ENCODE data around the gene PRKCH. TPM values are rescaled to one million over a fixed set of nuclear protein-coding genes. Genes with fewer than 3 reads are reported as not detected.

The PRKCH gene
- total RNA-seq, 2 donors from 2014 or later, result 18.2 to 82.4 TPM

DNA sequence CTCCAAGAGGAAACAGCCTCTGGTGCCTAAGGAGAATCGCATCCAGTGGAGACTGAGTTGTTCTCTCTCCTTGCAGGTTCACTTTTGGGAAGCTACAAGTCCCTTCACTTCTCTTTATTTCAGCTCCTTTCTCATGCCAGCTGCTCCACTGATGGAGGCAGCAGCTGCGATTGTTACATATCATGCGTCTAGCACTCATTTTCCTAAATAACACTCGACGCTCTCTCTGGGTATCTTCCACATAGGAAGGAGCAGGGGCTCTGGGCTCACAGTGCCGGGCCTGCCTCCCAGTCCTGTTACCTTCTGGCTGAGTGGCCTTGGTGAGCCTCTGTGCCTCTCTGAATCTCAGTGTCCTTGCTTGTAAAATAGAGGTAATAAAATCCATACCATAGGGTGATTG, 211.4 kb downstream of the PRKCH start:
- Histone ChIP-seq H3K4me3 (no peak overlapping the region), H3K27me3 (no peaks in the 10 kb centered on the region), H3K9me3 (no peaks in the 10 kb centered on the region), H3K36me3 (replicated peaks in 1 of 2; ENCODE audit: insufficient read depth in 1 of 2, low read depth in 2 of 2) (no peaks in the 10 kb centered on the region), H3K27ac (peak overlapping the region; percentile 2 to 84 (median 64)), H3K4me1 (peaks cover 85% of the 10 kb centered on the region)
- ATAC-seq (no peak), DNase-seq (no peak)
- WGBS, 2 donors, result 38 to 46% methylated on average over 6 of the region's 6 CpGs
- intact Hi-C loops (cut with DNase I), result loop anchor here (10.0 kb wide), 1 partner anchor 48 kb away; no protein-coding TSS in a partner anchor
- TF ChIP-seq, protein P1, sequence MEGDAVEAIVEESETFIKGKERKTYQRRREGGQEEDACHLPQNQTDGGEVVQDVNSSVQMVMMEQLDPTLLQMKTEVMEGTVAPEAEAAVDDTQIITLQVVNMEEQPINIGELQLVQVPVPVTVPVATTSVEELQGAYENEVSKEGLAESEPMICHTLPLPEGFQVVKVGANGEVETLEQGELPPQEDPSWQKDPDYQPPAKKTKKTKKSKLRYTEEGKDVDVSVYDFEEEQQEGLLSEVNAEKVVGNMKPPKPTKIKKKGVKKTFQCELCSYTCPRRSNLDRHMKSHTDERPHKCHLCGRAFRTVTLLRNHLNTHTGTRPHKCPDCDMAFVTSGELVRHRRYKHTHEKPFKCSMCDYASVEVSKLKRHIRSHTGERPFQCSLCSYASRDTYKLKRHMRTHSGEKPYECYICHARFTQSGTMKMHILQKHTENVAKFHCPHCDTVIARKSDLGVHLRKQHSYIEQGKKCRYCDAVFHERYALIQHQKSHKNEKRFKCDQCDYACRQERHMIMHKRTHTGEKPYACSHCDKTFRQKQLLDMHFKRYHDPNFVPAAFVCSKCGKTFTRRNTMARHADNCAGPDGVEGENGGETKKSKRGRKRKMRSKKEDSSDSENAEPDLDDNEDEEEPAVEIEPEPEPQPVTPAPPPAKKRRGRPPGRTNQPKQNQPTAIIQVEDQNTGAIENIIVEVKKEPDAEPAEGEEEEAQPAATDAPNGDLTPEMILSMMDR (IDR thresholded peaks at IDR 0.05), result no peak
- TF ChIP-seq POLR2A (IDR thresholded peaks at IDR 0.05), result no peak

DNA sequence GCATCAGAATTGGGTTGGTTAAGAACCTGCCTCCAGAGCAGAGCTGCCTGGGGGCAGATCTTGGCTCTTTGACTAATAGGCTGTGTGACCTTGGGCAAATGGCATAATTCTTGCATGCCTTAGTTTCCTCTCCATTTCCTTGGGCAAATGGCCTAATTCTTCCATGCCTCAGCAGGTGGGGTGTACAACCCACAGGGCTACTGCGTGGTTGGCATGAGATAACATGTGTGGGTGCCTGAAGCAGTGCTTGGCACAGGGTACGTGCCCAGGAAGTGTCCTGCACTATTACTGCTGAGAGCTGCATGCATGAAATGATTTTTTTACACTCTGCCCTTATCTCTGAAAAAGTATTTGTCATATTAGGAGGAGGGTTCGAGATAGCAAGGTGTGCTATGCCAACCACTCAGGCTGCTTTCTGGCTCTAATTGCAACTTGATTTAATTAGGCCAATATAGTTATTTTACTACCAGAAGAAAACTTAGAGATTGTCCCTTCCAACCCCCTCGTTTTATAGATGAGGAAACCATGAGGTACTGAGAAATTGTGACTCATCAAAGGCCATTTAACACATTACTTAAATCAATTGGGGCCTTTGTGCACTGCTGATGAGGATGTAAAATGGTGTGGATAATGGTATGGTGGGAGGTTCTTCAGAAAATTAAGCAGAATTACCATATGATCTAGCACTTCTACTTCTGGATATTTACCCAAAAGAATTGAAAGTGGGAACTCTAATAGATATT, 212.3 kb downstream of the PRKCH start:
- Histone ChIP-seq H3K27ac (peak overlapping the region; percentile 3 to 84 (median 50)), H3K36me3 (replicated peaks in 1 of 2; ENCODE audit: insufficient read depth in 1 of 2, low read depth in 2 of 2) (no peaks in the 10 kb centered on the region), H3K4me3 (no peak overlapping the region), H3K4me1 (peaks cover 85% of the 10 kb centered on the region), H3K27me3 (no peaks in the 10 kb centered on the region), H3K9me3 (no peaks in the 10 kb centered on the region)
- WGBS, 2 donors, result 18 to 30% methylated on average over 4 of the region's 4 CpGs
- intact Hi-C loops (cut with DNase I), result loop anchor here (10.0 kb wide), 1 partner anchor 49 kb away; no protein-coding TSS in a partner anchor
- no peak for TF ChIP-seq POLR2A (IDR thresholded peaks at IDR 0.05)
- TF ChIP-seq, protein P1 (IDR thresholded peaks at IDR 0.05), result no peak
- ATAC-seq (peak; percentile 12), DNase-seq (peak in 2 of 4 donors; percentile 43 to 49)

DNA sequence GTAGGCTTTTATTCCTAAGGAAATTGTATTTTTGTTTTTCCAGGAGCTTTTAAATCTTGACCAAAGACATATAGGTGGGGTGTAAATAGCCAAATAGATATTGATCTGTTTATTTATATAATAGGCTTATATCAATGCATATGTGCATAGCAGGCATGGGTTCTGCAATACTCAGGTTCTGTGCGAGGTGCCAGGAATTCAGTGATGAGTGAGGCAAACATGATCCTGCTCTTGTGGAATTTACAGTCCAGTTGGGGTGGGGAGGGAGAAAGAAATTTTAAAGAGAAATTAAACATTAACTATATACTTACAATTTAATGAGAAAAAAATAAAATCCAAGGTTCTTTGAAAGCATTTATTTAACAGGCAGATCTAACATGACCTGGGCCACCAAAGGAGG, 213.7 kb downstream of the PRKCH start:
- no peaks in the 10 kb centered on the region for H3K9me3 ChIP-seq
- ATAC-seq, result no peak
- TF ChIP-seq POLR2A (IDR thresholded peaks at IDR 0.05), result no peak
- TF ChIP-seq, protein P1 (IDR thresholded peaks at IDR 0.05), result no peak
- peaks cover 88% of the 10 kb centered on the region for H3K4me1 ChIP-seq
- H3K27me3 ChIP-seq, result no peaks in the 10 kb centered on the region
- intact Hi-C loops (cut with DNase I), result loop anchor here (10.0 kb wide), 1 partner anchor 50 kb away; no protein-coding TSS in a partner anchor
- no peaks in the 10 kb centered on the region for H3K36me3 ChIP-seq (replicated peaks in 1 of 2; ENCODE audit: insufficient read depth in 1 of 2, low read depth in 2 of 2)
- no peak overlapping the region for H3K4me3 ChIP-seq
- DNase-seq, result no peak
- peak overlapping the region in 1 of 4 donors; percentile 69 for H3K27ac ChIP-seq
- 55 to 68% methylated on average over 1 of the region's 1 CpG for WGBS, 2 donors

DNA sequence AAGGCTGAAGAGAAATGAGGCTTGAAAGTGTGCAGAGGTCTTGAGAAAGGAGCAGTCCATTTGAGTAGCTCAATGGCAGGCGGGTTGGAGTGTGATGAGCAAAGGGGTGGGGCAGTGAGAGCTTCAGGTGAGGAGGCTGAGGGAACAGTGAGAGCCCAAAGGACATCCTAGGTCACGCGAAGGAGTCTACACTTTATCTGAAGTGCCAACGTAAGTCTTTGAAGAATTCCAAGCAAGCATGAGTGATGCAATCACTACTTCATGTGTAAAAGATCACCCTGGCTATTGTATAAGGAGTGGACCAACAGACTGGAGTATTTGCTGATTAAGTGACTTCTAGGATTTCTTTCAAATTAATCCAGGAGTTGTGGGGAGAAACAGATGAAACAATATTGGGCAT, 214.1 kb downstream of the PRKCH start:
- H3K36me3 ChIP-seq (replicated peaks in 1 of 2; ENCODE audit: insufficient read depth in 1 of 2, low read depth in 2 of 2), result no peaks in the 10 kb centered on the region
- no peak for ATAC-seq
- intact Hi-C loops (cut with DNase I), result loop anchor here (10.0 kb wide), 1 partner anchor 51 kb away; no protein-coding TSS in a partner anchor
- no peak for DNase-seq
- peaks cover 86% of the 10 kb centered on the region for H3K4me1 ChIP-seq
- H3K9me3 ChIP-seq, result no peaks in the 10 kb centered on the region
- TF ChIP-seq, protein P1 (IDR thresholded peaks at IDR 0.05), result no peak
- TF ChIP-seq POLR2A (IDR thresholded peaks at IDR 0.05), result no peak
- no peaks in the 10 kb centered on the region for H3K27me3 ChIP-seq
- H3K27ac ChIP-seq, result no peak overlapping the region
- H3K4me3 ChIP-seq, result no peak overlapping the region
- 89 to 91% methylated on average over 4 of the region's 4 CpGs for WGBS, 2 donors

All from body of pancreas (tissue), 4 donors.